GM23248 (cell line): ENCODE data around the gene PDLIM5.

Source experiments
- EZH2 ChIP-seq: fragments of 200-600 bp; sonication (generic); IDR thresholded peaks from 2 replicates; pipeline ENCODE4 v1.6.1; 2018; ENCODE audit warnings: antibody characterized with exemption, mild to moderate bottlenecking; ENCODE audit not compliant: insufficient read depth, poor library complexity, severe bottlenecking
- EZH2phosphoT487 ChIP-seq: fragments of 200-600 bp; sonication (generic); IDR thresholded peaks from 2 replicates; pipeline ENCODE4 v1.6.1; 2018; ENCODE audit warnings: antibody characterized with exemption, moderate library complexity, mild to moderate bottlenecking, low read depth; ENCODE audit not compliant: insufficient read depth

DNA sequence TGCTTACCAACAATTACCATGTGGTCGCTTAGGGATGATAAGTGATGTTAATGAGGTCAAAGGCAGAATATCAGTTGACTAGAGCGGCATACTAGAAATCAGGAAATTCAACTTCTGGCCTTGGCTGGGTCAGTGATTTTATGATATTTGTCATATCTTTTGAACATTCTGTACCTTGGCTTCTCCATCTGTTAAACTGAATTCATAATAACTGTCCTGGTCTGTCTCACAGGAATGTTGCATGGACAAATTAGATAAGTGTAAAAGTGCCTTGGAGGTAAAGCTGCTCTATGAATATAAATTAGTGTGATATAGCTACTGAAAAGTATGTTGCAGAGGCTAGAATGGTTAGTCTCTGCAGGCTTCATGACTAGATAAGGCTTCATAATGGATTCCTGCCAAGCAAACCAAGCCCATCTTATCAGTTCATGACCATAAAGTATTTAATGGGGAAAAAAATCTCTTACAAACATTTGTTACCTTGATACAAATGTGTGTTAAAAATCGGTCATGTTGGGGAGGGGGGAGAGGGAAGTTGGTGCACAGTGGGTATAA lies 201.4 kb downstream of the PDLIM5 start:
- TF ChIP-seq EZH2: no peak
- no peak for TF ChIP-seq EZH2phosphoT487
